Sigmoid colon (tissue), 7 donors: Measurements from ENCODE around the gene KRTAP5-6. TPM values are rescaled to one million over a fixed set of nuclear protein-coding genes. Genes with fewer than 3 reads are reported as not detected.
"Not testable (repeated sequence)": the region's sequence is repeated elsewhere in the genome, so short reads cannot be mapped to it uniquely, and the experiment has no call there.

Experiments used
- DNase-seq: peaks from one replicate; pipeline ENCODE4 v3.0.0-alpha.2; 2019
- H3K27ac ChIP-seq, 4 donors: fragments of 200-600 bp; sonication (generic); one replicate each; pipeline ENCODE4 v1.5.1; 2016 to 2019; ENCODE audit warnings: mild to moderate bottlenecking in 1 of 4
- H3K27me3 ChIP-seq, 3 donors: fragments of 200-600 bp; sonication (generic); one replicate each; pipeline ENCODE4 v1.5.1; 2019; ENCODE audit warnings: mild to moderate bottlenecking in 1 of 3
- H3K36me3 ChIP-seq, 4 donors: fragments of 200-600 bp; sonication (generic); one replicate each; pipeline ENCODE4 v1.5.1; 2016 to 2019
- H3K4me1 ChIP-seq, 4 donors: fragments of 200-600 bp; sonication (generic); one replicate each; pipeline ENCODE4 v1.5.1; 2017 to 2019
- H3K4me3 ChIP-seq, 4 donors: fragments of 200-600 bp; sonication (generic); one replicate each; pipeline ENCODE4 v1.5.1; 2017 to 2019; ENCODE audit warnings: mild to moderate bottlenecking in 2 of 4, moderate library complexity in 1 of 4
- H3K9me3 ChIP-seq, 4 donors: fragments of 200-600 bp in 3 of 4; sonication (generic) in 3 of 4; one replicate each; pipeline versions ENCODE4 v1.5.1 to v1.6.1; 2013 to 2019
- EP300 ChIP-seq, 4 donors: sonication (generic); formaldehyde crosslinking; IDR thresholded peaks; one replicate each; pipeline ENCODE4 v1.6.1; 2017; ENCODE audit warnings: antibody characterized with exemption in 4 of 4
- POLR2A ChIP-seq, 2 donors: fragments of 450-650 bp; IDR thresholded peaks; one replicate each; pipeline ENCODE4 v1.6.1; 2016; ENCODE audit warnings: antibody characterized with exemption in 2 of 2, mild to moderate bottlenecking in 2 of 2, moderate library complexity in 2 of 2
- POLR2AphosphoS5 ChIP-seq, 4 donors: sonication (generic); formaldehyde crosslinking; IDR thresholded peaks; one replicate each; pipeline ENCODE4 v1.6.1; 2017; ENCODE audit warnings: antibody characterized with exemption in 4 of 4
- WGBS, 2 donors: extraction: QIAGEN DNeasy Blood & Tissue Kit; methylation state at CpG; one replicate each; pipeline ENCODE4 v1.1.7; 2013; 5-methylcytosine and 5-hydroxymethylcytosine counted together
- intact Hi-C: fragments of 100-400 bp; cut with DNase I; formaldehyde crosslinking; loops from one replicate; pipeline ENCODE4 v1.15.1; 2023
- polyA plus RNA-seq, 3 donors: library from polyadenylated mRNA; stranded (reverse); fragments of 200-250 nt; gene quantifications; one replicate each; pipeline ENCODE4 v1.2.3, GENCODE V29; 2013
- total RNA-seq, 4 donors: library from RNA; depleted of rRNA; stranded (reverse); fragments of >200 nt; gene quantifications; one replicate each; pipeline ENCODE4 v1.1.0, GENCODE V29; 2016
- TF ChIP-seq, protein P1 (sequence below), 4 experiments: fragments of 450-650 bp in 3 of 4; fragments of 200-600 bp in 1 of 4; IDR thresholded peaks; one replicate each; pipeline ENCODE4 v1.5.1; 2016 to 2019; ENCODE audit warnings: antibody characterized with exemption in 4 of 4, mild to moderate bottlenecking in 3 of 4, moderate library complexity in 2 of 4
- donor health status: healthy with polysubstance abuse.
- donor health status: Bipolar disorder and iron deficiency.
- donor health status: healthy.

The KRTAP5-6 gene
- total and polyA plus RNA-seq, 7 donors = not detected

GRCh38 chr11:1660111-1660867 lies 36.7 kb upstream of the KRTAP5-6 start:
- intact Hi-C loops = no loop called here
- WGBS, 2 donors = 61 to 80% methylated on average over 24 of the region's 24 CpGs
- no peak for DNase-seq

GRCh38 chr11:1661454-1662269 lies 35.3 kb upstream of the KRTAP5-6 start:
- H3K9me3 ChIP-seq, H3K4me1 ChIP-seq, H3K27ac ChIP-seq, H3K36me3 ChIP-seq, H3K4me3 ChIP-seq, H3K27me3 ChIP-seq, DNase-seq, intact Hi-C loops: not testable (repeated sequence)
- 18 to 41% methylated on average over 22 of the region's 25 CpGs for WGBS, 2 donors

More at GRCh38 chr11:1660111-1660867, 36.7 kb upstream of the KRTAP5-6 start:
- H3K9me3 ChIP-seq = no peaks in the 10 kb centered on the region
- TF ChIP-seq POLR2AphosphoS5 (IDR thresholded peaks at IDR 0.05) = no peak
- no peaks in the 10 kb centered on the region for H3K4me1 ChIP-seq
- peaks cover 0 to 10% (median 0%) of the 10 kb centered on the region in 3 donors for H3K27me3 ChIP-seq
- H3K27ac ChIP-seq = no peak overlapping the region
- H3K4me3 ChIP-seq = no peak overlapping the region
- no peaks in the 10 kb centered on the region for H3K36me3 ChIP-seq

GRCh38 chr11:1662699-1663283 lies 34.2 kb upstream of the KRTAP5-6 start:
- H3K27ac ChIP-seq, H3K9me3 ChIP-seq, DNase-seq, H3K36me3 ChIP-seq, H3K4me1 ChIP-seq, H3K4me3 ChIP-seq, intact Hi-C loops: not testable (repeated sequence)
- 64 to 77% methylated on average over 18 of the region's 18 CpGs for WGBS, 2 donors
- peaks cover 0 to 10% (median 0%) of the 10 kb centered on the region in 3 donors for H3K27me3 ChIP-seq

GRCh38 chr11:1665313-1665712 lies 31.7 kb upstream of the KRTAP5-6 start:
- intact Hi-C loops = no loop called here
- TF ChIP-seq EP300 (IDR thresholded peaks at IDR 0.05) (no peak), POLR2A (IDR thresholded peaks at IDR 0.05) (no peak), POLR2AphosphoS5 (IDR thresholded peaks at IDR 0.05) (no peak)
- TF ChIP-seq, protein P1, sequence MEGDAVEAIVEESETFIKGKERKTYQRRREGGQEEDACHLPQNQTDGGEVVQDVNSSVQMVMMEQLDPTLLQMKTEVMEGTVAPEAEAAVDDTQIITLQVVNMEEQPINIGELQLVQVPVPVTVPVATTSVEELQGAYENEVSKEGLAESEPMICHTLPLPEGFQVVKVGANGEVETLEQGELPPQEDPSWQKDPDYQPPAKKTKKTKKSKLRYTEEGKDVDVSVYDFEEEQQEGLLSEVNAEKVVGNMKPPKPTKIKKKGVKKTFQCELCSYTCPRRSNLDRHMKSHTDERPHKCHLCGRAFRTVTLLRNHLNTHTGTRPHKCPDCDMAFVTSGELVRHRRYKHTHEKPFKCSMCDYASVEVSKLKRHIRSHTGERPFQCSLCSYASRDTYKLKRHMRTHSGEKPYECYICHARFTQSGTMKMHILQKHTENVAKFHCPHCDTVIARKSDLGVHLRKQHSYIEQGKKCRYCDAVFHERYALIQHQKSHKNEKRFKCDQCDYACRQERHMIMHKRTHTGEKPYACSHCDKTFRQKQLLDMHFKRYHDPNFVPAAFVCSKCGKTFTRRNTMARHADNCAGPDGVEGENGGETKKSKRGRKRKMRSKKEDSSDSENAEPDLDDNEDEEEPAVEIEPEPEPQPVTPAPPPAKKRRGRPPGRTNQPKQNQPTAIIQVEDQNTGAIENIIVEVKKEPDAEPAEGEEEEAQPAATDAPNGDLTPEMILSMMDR (IDR thresholded peaks at IDR 0.05) = no peak
- DNase-seq = no peak

DNA sequence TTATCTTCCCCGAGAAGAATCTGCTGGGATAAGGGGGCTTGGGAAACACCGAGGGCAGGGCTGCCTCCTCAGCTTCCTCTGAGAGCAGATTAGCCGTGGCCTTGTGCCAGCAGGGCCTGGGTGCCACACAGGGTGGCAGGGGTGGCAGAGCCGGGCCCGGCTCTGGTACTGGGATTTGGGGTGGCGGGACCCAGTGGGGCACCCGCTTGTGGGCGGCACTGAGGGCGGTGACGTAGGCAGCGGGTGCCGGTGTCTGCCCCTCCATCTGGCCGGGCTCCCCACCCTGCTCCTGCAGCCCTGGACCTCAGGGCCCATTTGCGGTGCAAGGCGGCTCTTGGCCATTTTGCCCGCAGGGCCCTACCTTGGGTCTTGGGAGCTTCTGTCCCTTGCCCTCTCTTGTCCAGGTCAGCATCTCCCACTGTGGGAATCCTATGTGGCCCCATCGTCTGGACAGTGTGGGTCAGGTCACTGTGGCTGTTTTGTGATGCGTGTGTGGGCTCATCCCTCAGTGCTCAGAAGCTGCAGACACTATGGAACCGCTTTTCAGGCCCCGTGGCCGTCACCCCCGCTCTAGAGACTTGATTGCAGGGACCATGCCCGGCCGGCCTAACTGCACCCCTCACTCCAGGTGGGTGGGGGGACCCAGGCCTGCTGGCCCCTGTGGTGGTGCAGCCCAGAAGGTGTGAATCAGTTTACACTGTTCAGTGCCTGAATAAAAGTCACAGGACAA lies 29.7 kb upstream of the KRTAP5-6 start:
- H3K9me3 ChIP-seq = no peaks in the 10 kb centered on the region
- H3K4me3 ChIP-seq = no peak overlapping the region
- intact Hi-C loops = no loop called here
- no peak overlapping the region for H3K27ac ChIP-seq
- no peaks in the 10 kb centered on the region for H3K36me3 ChIP-seq
- no peaks in the 10 kb centered on the region for H3K4me1 ChIP-seq
- 82 to 89% methylated on average over 24 of the region's 24 CpGs for WGBS, 2 donors
- H3K27me3 ChIP-seq = peaks cover 0 to 32% (median 9%) of the 10 kb centered on the region in 3 donors
- no peak for TF ChIP-seq POLR2AphosphoS5 (IDR thresholded peaks at IDR 0.05)
- TF ChIP-seq, protein P1 (IDR thresholded peaks at IDR 0.05) = no peak
- TF ChIP-seq EP300 (IDR thresholded peaks at IDR 0.05) = no peak
- no peak for TF ChIP-seq POLR2A (IDR thresholded peaks at IDR 0.05)
- DNase-seq = no peak

More at GRCh38 chr11:1665313-1665712, 31.7 kb upstream of the KRTAP5-6 start:
- H3K36me3 ChIP-seq = no peaks in the 10 kb centered on the region
- WGBS, 2 donors = 69 to 77% methylated on average over 6 of the region's 8 CpGs
- no peak overlapping the region for H3K27ac ChIP-seq
- no peak overlapping the region for H3K4me3 ChIP-seq
- H3K9me3 ChIP-seq = no peaks in the 10 kb centered on the region
- H3K4me1 ChIP-seq = no peaks in the 10 kb centered on the region
- peaks cover 0 to 32% (median 9%) of the 10 kb centered on the region in 3 donors for H3K27me3 ChIP-seq
